K562 (cell line): ENCODE results near the gene C2CD4B. TPM values are rescaled to one million over a fixed set of nuclear protein-coding genes. Genes with fewer than 3 reads are reported as not detected.
A peak's percentile ranks its signal among the peaks of the same experiment; 100 is the strongest.

Experiments
- CHD1 ChIP-seq: fragments of 200-600 bp; sonication (generic); IDR thresholded peaks from one replicate; pipeline ENCODE4 v1.6.1; 2012; ENCODE audit warnings: mild to moderate bottlenecking, moderate library complexity, low read length, inconsistent platforms
- FOXP4 ChIP-seq: sonication (generic); formaldehyde crosslinking; IDR thresholded peaks from 2 replicates; pipeline ENCODE4 v1.8.0; 2022; ENCODE audit warnings: mild to moderate bottlenecking, missing genetic modification reagents, borderline replicate concordance
- HINFP ChIP-seq: fragments of 450-650 bp; conservative IDR thresholded peaks from 2 replicates; pipeline ENCODE4 v1.6.1; 2016; ENCODE audit warnings: missing genetic modification characterization, low read depth, mild to moderate bottlenecking, control low read depth, missing compliant biosample characterization
- HSF4 ChIP-seq: fragments of 250-450 bp; sonication (Bioruptor Pico); IDR thresholded peaks from 2 replicates; pipeline ENCODE4 v2.1.2; 2022; ENCODE audit warnings: mild to moderate bottlenecking, moderate library complexity, borderline replicate concordance
- L3MBTL2 ChIP-seq: fragments of 450-650 bp; IDR thresholded peaks from 2 replicates; pipeline ENCODE4 v1.6.1; 2016; ENCODE audit warnings: mild to moderate bottlenecking, moderate library complexity
- MYBL2 ChIP-seq, 2 experiments: fragments of 450-650 bp in 1 of 2; sonication (generic) in 1 of 2; formaldehyde crosslinking in 1 of 2; IDR thresholded peaks; 2 replicates each; pipeline versions ENCODE4 v1.6.1 to v1.8.1; 2017 to 2022; ENCODE audit warnings: borderline replicate concordance in 1 of 2, inconsistent platforms in 1 of 2, low read depth in 1 of 2, mild to moderate bottlenecking in 1 of 2, missing genetic modification reagents in 1 of 2, moderate library complexity in 1 of 2
- SIN3B ChIP-seq: fragments of 450-650 bp; IDR thresholded peaks from 2 replicates; pipeline ENCODE4 v1.6.1; 2017; ENCODE audit warnings: low read depth, mild to moderate bottlenecking, moderate library complexity
- ZNF124 ChIP-seq: sonication (generic); formaldehyde crosslinking; IDR thresholded peaks from 2 replicates; pipeline ENCODE4 v1.8.1; 2022; ENCODE audit warnings: missing genetic modification reagents
- ZNF407 ChIP-seq: fragments of 450-650 bp; IDR thresholded peaks from 2 replicates; pipeline ENCODE4 v1.6.1; 2016; ENCODE audit warnings: low read depth
- polyA plus RNA-seq, 8 experiments: library from polyadenylated mRNA; depleted of rRNA in 4 of 8; stranded (reverse) in 5 of 8; unstranded in 3 of 8; fragments of >200 nt; fragmentation: Nextera tagmentation in 2 of 8; fragmentation: Illumina TruSeq in 1 of 8; extraction: Ambion mirVana in 2 of 8; extraction: Trizol in 1 of 8; gene quantifications; 2 replicates each; pipeline versions ENCODE4 v1.2.1 to v1.2.3, GENCODE V29; 2011 to 2014; ENCODE audit warnings: inconsistent platforms in 1 of 8, missing spikeins in 1 of 8
- total RNA-seq, 7 experiments: library from RNA; depleted of rRNA in 6 of 7; stranded (reverse); fragments of >200 nt in 6 of 7; fragmentation: Illumina TruSeq in 2 of 7; extraction: Trizol in 2 of 7; gene quantifications; 2 replicates each; pipeline versions ENCODE4 v1.2.1 to v1.2.3, GENCODE V29; 2011 to 2021; ENCODE audit warnings: low replicate concordance in 1 of 7

Gene C2CD4B
- total and polyA plus RNA-seq, 9 of the 15 experiments (the other 6 are each of a cell fraction or from before 2014, with no cell fraction given), result 0.11 TPM; not detected in 8

- no peak for TF ChIP-seq ZNF407
- peak; percentile 50; the same call in 1 of the 2 replicates for TF ChIP-seq L3MBTL2
- no peak for TF ChIP-seq FOXP4 (CRISPR knock-in tag)
- no peak for TF ChIP-seq MYBL2 (IDR thresholded peaks at IDR 0.05; ENCODE audit: low read depth)
- no peak for TF ChIP-seq MYBL2 (CRISPR knock-in tag; IDR thresholded peaks at IDR 0.05; ENCODE audit: borderline replicate concordance)
- no peak for TF ChIP-seq HINFP (tag)
- TF ChIP-seq HSF4 (CRISPR knock-in tag), result no peak
- no peak for TF ChIP-seq SIN3B
- TF ChIP-seq CHD1, result no peak
- TF ChIP-seq ZNF124 (CRISPR knock-in tag), result no peak
Observed at GRCh38 chr15:62119227-62119864, 45.7 kb downstream of the C2CD4B start (continued).
